Uterus (tissue), 2 donors: ENCODE data around the gene TMCO4.

Source experiments
- CTCF ChIP-seq, 4 experiments: fragments of 200-600 bp in 2 of 4; fragments of 450-650 bp in 2 of 4; sonication (generic) in 2 of 4; IDR thresholded peaks; one replicate each; pipeline ENCODE4 v1.5.1; 2016 to 2019; ENCODE audit warnings: antibody characterized with exemption in 4 of 4, mild to moderate bottlenecking in 2 of 4, moderate library complexity in 1 of 4
- POLR2A ChIP-seq, 2 donors: fragments of 450-650 bp; IDR thresholded peaks; one replicate each; pipeline ENCODE4 v1.6.1; 2016; ENCODE audit warnings: antibody characterized with exemption in 2 of 2, mild to moderate bottlenecking in 1 of 2, moderate library complexity in 1 of 2

GRCh38 chr1:19689856-19690255, 109.9 kb downstream of the TMCO4 start:
- TF ChIP-seq CTCF (IDR thresholded peaks at IDR 0.05) (no peak), POLR2A (IDR thresholded peaks at IDR 0.05) (no peak)
